SK-N-MC (cell line): ENCODE results near the gene PLXNB2.
"Not testable (repeated sequence)": the region's sequence is repeated elsewhere in the genome, so short reads cannot be mapped to it uniquely, and the experiment has no call there.

Source experiments
- DNase-seq: peaks from one replicate; pipeline ENCODE4 v3.0.0-alpha.2; 2011; ENCODE audit warnings: low read depth, low spot score
- H3K27ac ChIP-seq: fragments of 200-600 bp; sonication (generic); 2 replicates; pipeline ENCODE4 v1.5.1; 2016; ENCODE audit warnings: mixed run types
- H3K36me3 ChIP-seq: fragments of 200-600 bp; sonication (generic); 2 replicates; pipeline ENCODE4 v1.6.1; 2017; ENCODE audit warnings: antibody characterized with exemption, low read length, mixed read lengths; ENCODE audit not compliant: insufficient read depth
- H3K4me3 ChIP-seq: fragments of 200-600 bp; sonication (generic); 2 replicates; pipeline ENCODE4 v1.5.1; 2016
- H3K9ac ChIP-seq: fragments of 200-600 bp; sonication (generic); 2 replicates; pipeline ENCODE4 v1.8.0; 2017; ENCODE audit warnings: mixed run types, mixed read lengths; ENCODE audit not compliant: insufficient read length
- H3K9me3 ChIP-seq: fragments of 200-600 bp; sonication (generic); 2 replicates; pipeline ENCODE4 v1.6.1; 2017; ENCODE audit warnings: low read depth, mild to moderate bottlenecking, antibody characterized with exemption, low read length, moderate library complexity, mixed read lengths
- EZH2 ChIP-seq: fragments of 200-600 bp; sonication (generic); IDR thresholded peaks from one replicate; pipeline ENCODE4 v1.6.1; 2017; ENCODE audit warnings: antibody characterized with exemption
- FOXP2 ChIP-seq: optimal IDR thresholded peaks from 2 replicates; pipeline ENCODE3; 2011; ENCODE audit warnings: mild to moderate bottlenecking, moderate library complexity; ENCODE audit not compliant: insufficient read depth; ENCODE audit errors: extremely low read length, control extremely low read depth
- POLR2AphosphoS5 ChIP-seq: IDR thresholded peaks from 2 replicates; pipeline ENCODE4 v1.6.1; 2012; ENCODE audit warnings: mild to moderate bottlenecking, low read depth, low read length, borderline replicate concordance

PLXNB2 gene

DNA sequence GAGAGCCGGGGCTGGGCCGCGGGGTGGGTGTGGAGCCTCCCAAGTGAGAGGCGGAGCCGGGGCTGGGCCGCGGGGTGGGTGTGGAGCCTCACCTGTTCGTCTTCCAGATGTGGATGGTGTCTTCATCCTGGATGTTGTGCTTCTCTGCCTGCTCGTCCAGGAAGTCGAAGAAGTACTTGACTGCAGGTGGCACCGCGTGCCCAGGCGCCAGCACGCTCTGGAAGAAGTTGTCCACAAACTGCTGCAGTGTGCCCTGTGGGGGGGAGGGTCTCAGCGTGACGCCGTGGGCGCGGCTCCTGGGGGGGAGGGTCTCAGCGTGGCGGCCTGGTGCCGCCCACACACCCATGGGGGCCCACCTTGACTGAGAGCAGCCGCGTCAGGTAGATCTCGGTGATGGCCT is 29.7 kb downstream of the PLXNB2 start:
- H3K36me3 ChIP-seq = peaks cover 58% of the 10 kb centered on the region; the same call in 1 of the 2 replicates
- no peak overlapping the region for H3K27ac ChIP-seq
- no peak for TF ChIP-seq FOXP2
- no peak for TF ChIP-seq EZH2
- no peak for TF ChIP-seq POLR2AphosphoS5
- H3K9me3 ChIP-seq = no peaks in the 10 kb centered on the region
- no peak overlapping the region for H3K4me3 ChIP-seq
- H3K9ac ChIP-seq = no peak overlapping the region
- DNase-seq = no peak

GRCh38 chr22:50276143-50276542 is 31.3 kb downstream of the PLXNB2 start:
- no peak overlapping the region for H3K27ac ChIP-seq
- H3K4me3 ChIP-seq = no peak overlapping the region
- peaks cover 49% of the 10 kb centered on the region; the same call in 1 of the 2 replicates for H3K36me3 ChIP-seq
- H3K9ac ChIP-seq = no peak overlapping the region
- no peak for TF ChIP-seq POLR2AphosphoS5
- TF ChIP-seq EZH2 = no peak
- no peak for TF ChIP-seq FOXP2
- H3K9me3 ChIP-seq = no peaks in the 10 kb centered on the region
- DNase-seq = no peak

DNA sequence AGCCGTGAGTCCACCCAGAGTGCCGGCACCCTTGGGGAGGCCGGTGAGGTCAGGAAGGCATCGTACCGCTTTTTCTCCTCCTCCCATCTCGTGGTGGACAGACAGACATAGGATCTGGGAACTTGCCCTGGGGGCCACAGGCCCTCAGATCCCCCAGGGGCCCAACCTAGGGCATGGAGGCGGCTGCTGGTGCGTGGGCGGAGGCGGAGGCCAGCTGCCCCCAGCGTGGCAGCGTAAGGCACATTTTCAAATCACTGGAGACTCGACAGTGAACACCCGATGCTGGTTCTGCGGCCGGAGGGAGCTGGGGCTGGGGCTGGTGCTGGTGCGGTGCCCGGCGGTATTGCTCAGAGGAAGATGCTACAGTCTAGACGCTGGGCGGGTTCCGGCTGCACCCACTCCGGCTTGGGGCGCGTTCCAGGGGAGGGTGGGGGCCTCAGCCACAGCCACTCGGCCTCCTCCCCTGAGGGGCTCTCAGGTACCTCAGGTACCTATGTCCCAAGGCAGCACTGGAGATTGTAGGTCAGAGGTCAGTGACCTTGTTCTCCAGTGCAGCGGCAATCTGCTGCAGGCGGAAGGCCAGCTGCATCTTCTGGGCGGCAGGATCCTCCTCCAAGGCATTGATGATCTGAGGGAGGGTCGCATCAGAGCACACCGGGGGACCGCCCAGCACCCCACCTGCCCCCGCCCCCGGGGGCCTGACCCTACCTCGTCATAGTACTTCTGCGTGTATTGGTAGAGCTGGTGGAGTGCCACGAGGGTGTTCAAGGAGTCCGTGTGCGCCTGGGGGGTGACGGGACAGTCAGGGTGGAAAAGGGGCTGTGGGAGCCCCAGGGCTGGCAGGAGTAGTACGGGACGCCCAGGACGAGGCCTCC is 32.0 kb downstream of the PLXNB2 start:
- DNase-seq = no peak
- peaks cover 44% of the 10 kb centered on the region; the same call in 1 of the 2 replicates for H3K36me3 ChIP-seq
- no peak overlapping the region for H3K9ac ChIP-seq
- H3K9me3 ChIP-seq = no peaks in the 10 kb centered on the region
- H3K4me3 ChIP-seq = no peak overlapping the region
- TF ChIP-seq EZH2 (no peak), POLR2AphosphoS5 (no peak), FOXP2 (no peak)
- H3K27ac ChIP-seq = no peak overlapping the region

DNA sequence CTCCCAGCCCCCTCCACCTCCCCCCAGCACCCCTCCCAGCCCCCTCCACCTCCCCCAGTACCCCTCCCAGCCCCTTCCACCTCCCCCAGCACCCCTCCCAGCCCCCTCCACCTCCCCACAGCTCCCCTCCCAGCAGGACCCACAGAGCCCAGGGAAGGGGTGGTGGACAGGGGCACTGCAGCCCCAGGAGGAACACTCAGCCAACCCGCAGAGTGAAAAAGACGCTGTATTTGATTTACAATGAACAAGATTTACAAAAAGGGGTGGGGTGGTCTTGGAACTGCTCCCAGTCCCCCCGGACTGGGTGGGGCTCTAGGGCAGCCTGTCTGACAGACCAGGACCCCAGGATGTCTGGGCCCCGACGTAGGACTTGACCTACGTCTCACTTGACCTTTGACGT is 32.7 kb downstream of the PLXNB2 start:
- no peak overlapping the region for H3K9ac ChIP-seq
- no peak for TF ChIP-seq EZH2
- no peak for TF ChIP-seq POLR2AphosphoS5
- TF ChIP-seq FOXP2 = no peak
- H3K36me3 ChIP-seq = peaks cover 39% of the 10 kb centered on the region; the same call in 1 of the 2 replicates
- no peak overlapping the region for H3K27ac ChIP-seq
- DNase-seq = no peak
- H3K9me3 ChIP-seq = no peaks in the 10 kb centered on the region
- no peak overlapping the region for H3K4me3 ChIP-seq

- Histone ChIP-seq H3K4me3 (no peak overlapping the region), H3K27ac (no peak overlapping the region), H3K9ac (no peak overlapping the region), H3K9me3 (no peaks in the 10 kb centered on the region), H3K36me3 (peaks cover 38% of the 10 kb centered on the region; the same call in 1 of the 2 replicates)
- TF ChIP-seq POLR2AphosphoS5 (no peak), EZH2 (no peak), FOXP2 (no peak)
- DNase-seq = no peak
Observed at GRCh38 chr22:50274311-50274710, 33.1 kb downstream of the PLXNB2 start.

DNA sequence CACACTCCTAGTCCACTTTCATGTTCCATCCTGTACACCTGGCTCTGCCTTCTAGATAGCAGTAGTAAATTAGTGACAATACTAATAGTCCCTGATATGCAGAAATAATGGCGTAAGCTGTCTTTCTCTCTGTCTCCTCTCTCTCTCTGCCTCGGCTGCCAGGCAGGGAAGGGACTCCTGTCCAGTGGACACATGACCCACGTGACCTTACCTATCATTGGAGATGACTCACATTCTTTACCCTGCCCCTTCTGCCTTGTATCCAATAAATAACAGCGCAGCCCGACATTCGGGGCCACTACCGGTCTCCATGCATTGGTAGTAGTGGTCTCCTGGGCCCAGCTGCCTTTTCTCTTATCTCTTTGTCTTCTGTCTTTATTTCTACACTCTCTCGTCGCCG is 33.7 kb downstream of the PLXNB2 start:
- not testable (repeated sequence) for H3K9ac ChIP-seq, H3K4me3 ChIP-seq, DNase-seq, H3K9me3 ChIP-seq, H3K27ac ChIP-seq
- peaks cover 34% of the 10 kb centered on the region; the same call in 1 of the 2 replicates for H3K36me3 ChIP-seq

DNA sequence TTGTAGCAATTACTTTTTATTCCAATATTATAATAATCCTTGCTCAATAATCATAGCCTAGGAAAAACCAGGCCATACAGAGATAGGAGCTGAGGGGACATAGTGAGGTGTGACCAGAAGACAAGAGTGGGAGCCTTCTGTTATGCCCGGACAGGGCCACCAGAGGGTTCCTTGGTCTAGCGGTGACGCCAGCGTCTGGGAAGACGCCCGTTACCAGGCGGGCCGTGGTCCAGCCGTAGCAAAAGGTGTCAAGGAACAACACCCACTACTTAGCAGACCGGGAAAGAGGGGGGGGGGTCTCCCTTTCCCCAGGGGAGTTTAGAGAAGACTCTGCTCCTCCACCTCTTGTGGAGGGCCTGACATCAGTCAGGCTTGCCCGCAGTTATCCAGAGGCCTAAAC is 34.1 kb downstream of the PLXNB2 start:
- H3K36me3 ChIP-seq = peaks cover 31% of the 10 kb centered on the region; the same call in 1 of the 2 replicates
- not testable (repeated sequence) for H3K4me3 ChIP-seq, H3K9ac ChIP-seq, H3K27ac ChIP-seq, DNase-seq, H3K9me3 ChIP-seq

DNA sequence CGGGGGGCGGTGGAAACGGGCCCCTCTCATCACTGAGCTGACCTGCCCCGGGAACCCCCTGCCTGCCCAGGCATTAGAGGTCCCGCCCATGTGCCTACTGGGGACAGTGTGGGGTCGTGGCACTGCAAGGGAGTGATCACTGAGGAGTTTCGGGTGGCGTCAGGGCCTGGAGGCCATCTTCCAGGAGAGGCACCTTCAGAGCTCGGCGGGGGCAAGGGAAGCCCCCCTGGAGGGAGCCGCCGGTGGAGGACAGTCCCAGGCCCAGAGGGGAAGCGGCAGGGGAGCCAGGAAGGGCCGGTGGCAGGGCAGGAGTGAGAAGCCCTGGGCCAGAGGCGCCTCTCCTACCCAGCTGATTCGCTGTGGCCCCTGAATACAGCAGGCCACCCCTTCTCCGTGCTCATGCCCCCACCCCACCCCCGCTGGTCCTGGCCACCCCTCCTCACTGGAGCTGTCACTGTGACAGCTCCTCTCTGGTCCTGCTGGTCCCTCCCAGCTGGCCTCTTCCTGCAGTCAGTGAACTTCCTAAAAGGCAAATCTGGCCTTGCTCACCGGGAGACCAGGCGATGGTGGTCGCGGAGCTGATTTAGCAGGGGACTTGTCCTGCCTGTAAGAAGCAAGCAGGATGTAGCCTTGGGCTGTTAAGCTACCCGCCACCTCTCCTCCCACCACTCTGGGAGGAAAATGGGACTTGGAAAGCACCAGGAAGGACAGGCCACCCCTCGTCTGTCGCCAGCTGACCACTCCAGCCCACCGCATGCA is 35.2 kb downstream of the PLXNB2 start:
- H3K9me3 ChIP-seq = no peaks in the 10 kb centered on the region
- H3K4me3 ChIP-seq = peak overlapping the region; percentile 81
- no peak for DNase-seq
- no peak overlapping the region for H3K9ac ChIP-seq
- no peak overlapping the region for H3K27ac ChIP-seq
- TF ChIP-seq EZH2 = no peak
- peaks cover 22% of the 10 kb centered on the region; the same call in 1 of the 2 replicates for H3K36me3 ChIP-seq

GRCh38 chr22:50271519-50271970 is 35.9 kb downstream of the PLXNB2 start:
- peaks cover 17% of the 10 kb centered on the region; the same call in 1 of the 2 replicates for H3K36me3 ChIP-seq
- no peak for DNase-seq
- TF ChIP-seq POLR2AphosphoS5 = 0 out of 2 replicates have a peak, but pooled peaks have one; percentile 7
- no peak for TF ChIP-seq EZH2
- TF ChIP-seq FOXP2 = no peak
- no peak overlapping the region for H3K27ac ChIP-seq
- peak overlapping the region; percentile 63 for H3K9ac ChIP-seq
- H3K9me3 ChIP-seq = no peaks in the 10 kb centered on the region
- peak overlapping the region; percentile 81 for H3K4me3 ChIP-seq
